ENCODE data around the gene GSC2. TPM values are rescaled to one million over a fixed set of nuclear protein-coding genes. Genes with fewer than 3 reads are reported as not detected.

GSC2 gene
- total RNA-seq, 2 donors from 2014 or later: 11.9 TPM; not detected in 1

DNA sequence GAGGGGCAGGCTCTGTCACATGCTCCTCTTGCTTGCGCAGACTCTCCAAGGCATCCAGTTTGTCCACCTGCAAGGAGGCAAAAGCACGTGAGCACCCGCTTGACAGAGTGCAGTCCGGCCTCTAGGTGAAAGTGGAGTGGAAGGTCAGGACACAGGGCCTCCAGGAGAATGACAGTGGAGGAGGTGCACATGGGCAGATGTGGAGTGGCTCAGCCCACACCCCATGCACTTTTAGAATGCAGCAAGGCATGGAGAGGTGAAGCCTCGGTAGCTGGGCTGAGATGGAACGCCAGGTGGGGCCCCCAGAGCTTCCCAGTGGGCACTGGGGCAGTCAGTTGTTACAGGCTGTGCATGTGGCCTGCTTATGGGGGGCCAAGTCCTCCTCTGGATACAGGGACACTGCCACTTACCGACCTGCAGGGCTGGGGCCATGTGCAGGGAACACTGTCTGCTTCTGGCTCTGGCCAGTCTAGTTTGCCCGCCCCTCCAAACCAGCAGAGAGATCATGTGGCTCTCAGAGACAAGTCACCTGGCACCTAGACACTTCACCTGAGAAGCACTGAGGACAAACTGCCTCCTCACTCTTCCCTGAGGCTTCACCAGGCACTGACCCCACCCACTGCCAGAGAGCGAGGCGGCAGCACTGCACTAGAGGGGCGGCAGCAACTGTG lies 30.8 kb upstream of the GSC2 start:
- intact Hi-C loops (cut with DNase I): loop anchor here (2.0 to 5.0 kb wide), 2 partner anchors 251 to 298 kb away; partner anchors contain the start of genes CDC45, HIRA, MRPL40 and UFD1
- WGBS: 90% methylated on average over 11 of the region's 11 CpGs

DNA sequence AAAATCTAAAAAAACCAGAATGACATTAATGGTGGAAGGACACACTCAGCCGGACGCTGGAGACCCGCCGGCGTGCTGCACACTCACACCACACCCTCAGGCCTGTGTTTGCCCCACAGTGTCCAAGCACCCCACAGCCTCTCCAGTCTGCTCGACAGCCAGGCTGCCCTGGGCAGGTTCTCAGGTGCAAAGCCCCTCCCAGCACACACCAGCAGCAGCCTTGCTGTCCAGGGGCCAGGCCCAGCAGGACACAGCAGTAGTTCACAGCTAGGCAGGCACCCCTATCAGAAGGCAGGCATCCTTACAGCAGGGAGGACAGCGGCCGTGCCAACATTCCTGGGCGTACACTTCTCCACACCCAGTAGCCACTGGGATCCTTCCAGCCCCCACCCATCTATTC lies 30.1 kb upstream of the GSC2 start:
- Histone ChIP-seq H3K4me1 (replicated peaks) (peaks cover 12% of the 10 kb centered on the region), H3K27me3 (replicated peaks; ENCODE audit: insufficient read depth) (no peaks in the 10 kb centered on the region), H3K9me3 (no peaks in the 10 kb centered on the region), H3K4me3 (no peak overlapping the region), H3K27ac (no peak overlapping the region), H3K36me3 (no peaks in the 10 kb centered on the region)
- TF ChIP-seq POLR2A (IDR thresholded peaks at IDR 0.05): no peak
- TF ChIP-seq, protein P1, sequence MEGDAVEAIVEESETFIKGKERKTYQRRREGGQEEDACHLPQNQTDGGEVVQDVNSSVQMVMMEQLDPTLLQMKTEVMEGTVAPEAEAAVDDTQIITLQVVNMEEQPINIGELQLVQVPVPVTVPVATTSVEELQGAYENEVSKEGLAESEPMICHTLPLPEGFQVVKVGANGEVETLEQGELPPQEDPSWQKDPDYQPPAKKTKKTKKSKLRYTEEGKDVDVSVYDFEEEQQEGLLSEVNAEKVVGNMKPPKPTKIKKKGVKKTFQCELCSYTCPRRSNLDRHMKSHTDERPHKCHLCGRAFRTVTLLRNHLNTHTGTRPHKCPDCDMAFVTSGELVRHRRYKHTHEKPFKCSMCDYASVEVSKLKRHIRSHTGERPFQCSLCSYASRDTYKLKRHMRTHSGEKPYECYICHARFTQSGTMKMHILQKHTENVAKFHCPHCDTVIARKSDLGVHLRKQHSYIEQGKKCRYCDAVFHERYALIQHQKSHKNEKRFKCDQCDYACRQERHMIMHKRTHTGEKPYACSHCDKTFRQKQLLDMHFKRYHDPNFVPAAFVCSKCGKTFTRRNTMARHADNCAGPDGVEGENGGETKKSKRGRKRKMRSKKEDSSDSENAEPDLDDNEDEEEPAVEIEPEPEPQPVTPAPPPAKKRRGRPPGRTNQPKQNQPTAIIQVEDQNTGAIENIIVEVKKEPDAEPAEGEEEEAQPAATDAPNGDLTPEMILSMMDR (IDR thresholded peaks at IDR 0.05): no peak
- no peak for TF ChIP-seq POLR2AphosphoS5 (IDR thresholded peaks at IDR 0.05)
- intact Hi-C loops (cut with DNase I): loop anchor here (2.0 to 5.0 kb wide), 2 partner anchors 252 to 299 kb away; partner anchors contain the start of genes CDC45, HIRA, MRPL40 and UFD1
- 86% methylated on average over 9 of the region's 9 CpGs for WGBS
- DNase-seq (ENCODE audit: low spot score): no peak

More for the DNA sequence above, 30.8 kb upstream of the GSC2 start:
- Histone ChIP-seq H3K27ac (no peak overlapping the region), H3K27me3 (replicated peaks; ENCODE audit: insufficient read depth) (no peaks in the 10 kb centered on the region), H3K36me3 (no peaks in the 10 kb centered on the region), H3K9me3 (no peaks in the 10 kb centered on the region), H3K4me3 (no peak overlapping the region), H3K4me1 (replicated peaks) (peaks cover 12% of the 10 kb centered on the region)
- no peak for DNase-seq (ENCODE audit: low spot score)
- TF ChIP-seq, protein P1 (IDR thresholded peaks at IDR 0.05): no peak
- no peak for TF ChIP-seq POLR2A (IDR thresholded peaks at IDR 0.05)

DNA sequence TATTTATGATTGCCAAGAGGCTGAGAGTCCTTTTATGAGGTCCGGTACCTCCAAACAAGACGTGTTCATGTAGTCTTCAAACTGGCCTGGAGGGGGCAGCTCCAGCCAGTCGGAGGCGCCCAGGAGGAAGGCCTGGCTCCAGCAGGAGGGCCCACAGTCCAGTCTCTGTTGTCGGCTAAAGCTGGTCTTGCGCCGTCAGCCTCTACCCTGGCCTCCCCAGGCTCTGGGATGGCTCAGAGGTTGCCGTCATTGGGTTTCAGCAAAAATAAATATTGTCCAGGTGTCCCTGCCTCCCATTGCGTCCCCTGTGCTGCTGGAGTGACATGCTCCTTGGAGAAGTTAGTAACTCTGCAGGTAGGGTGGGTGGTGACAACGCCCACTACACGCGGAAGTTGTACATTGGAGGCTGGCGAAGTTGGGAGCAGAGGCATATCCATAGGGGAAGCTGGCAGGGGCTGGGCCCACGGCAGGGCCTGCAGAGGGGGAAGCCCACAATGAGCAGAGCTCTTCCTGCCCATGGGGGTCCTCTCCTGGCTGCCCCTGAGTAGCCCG lies 29.5 kb upstream of the GSC2 start:
- Histone ChIP-seq H3K4me3 (peak overlapping the region in 1 of 2 donors; percentile 92), H3K9me3 (no peaks in the 10 kb centered on the region), H3K4me1 (replicated peaks) (peaks cover 12% of the 10 kb centered on the region), H3K36me3 (no peaks in the 10 kb centered on the region), H3K27me3 (replicated peaks; ENCODE audit: insufficient read depth) (no peaks in the 10 kb centered on the region), H3K27ac (peak overlapping the region; percentile 90 to 97)
- 37% methylated on average over 15 of the region's 15 CpGs for WGBS
- intact Hi-C loops (cut with DNase I): loop anchor here (2.0 to 5.0 kb wide), 3 partner anchors 113 to 299 kb away; partner anchors contain the start of genes CDC45, CLTCL1, HIRA and MRPL40
- peak; percentile 75 for DNase-seq (ENCODE audit: low spot score)
- TF ChIP-seq, protein P1 (IDR thresholded peaks at IDR 0.05): peak; percentile 37 to 76 (median 70)
- TF ChIP-seq POLR2AphosphoS5 (IDR thresholded peaks at IDR 0.05) (peak; percentile 48), POLR2A (IDR thresholded peaks at IDR 0.05) (no peak)

DNA sequence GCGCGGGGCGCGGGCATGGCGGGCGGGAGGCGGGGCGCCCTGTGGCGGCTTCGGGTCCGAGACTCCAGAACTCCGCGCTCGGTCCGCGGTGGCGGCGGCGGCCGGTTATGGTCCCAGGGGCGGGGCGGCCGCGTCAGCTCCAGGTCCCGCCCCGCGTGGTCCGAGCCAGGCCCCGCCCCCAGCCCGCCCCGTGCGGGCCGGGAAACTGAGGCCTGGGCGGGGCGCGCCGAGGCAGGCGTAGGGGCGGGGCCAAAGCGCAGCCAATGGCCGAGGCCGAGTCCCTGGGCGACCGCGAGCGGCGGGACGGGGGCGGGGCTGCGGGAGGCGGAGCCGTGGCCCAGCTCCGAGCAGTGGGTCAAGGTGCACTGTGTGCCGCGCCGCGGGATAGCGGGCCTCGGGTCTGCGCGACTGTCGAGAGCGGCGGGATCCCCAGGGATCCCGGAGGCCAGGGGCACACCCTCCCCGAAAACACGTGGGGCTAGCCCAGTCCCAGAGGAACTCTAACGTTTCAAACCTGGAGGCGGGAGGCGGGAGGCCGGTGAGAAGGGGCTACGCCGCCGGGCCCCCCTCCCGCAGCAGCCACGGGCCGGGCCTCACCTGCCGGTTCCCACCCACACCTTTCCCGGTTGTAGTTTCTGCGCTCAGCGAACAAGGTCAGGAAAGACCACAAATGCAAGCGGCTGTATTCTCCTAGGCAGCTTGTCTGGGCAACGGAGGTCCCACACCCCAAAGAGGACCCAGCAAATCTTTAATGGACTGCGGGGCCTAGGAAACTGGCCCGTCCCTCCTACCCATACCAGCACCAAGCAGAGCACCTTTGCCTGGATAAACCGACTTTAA lies 28.8 kb upstream of the GSC2 start, which contains the start of gene SLC25A1:
Gene SLC25A1, minus strand, starts transcription at position 80 of the 840 bp plus-strand sequence. Its CDS starts 63 bp downstream, at position 17.
- TF ChIP-seq POLR2AphosphoS5 (IDR thresholded peaks at IDR 0.05): peak; percentile 23
- TF ChIP-seq, protein P1 (IDR thresholded peaks at IDR 0.05): no peak
- peak; percentile 60 for TF ChIP-seq POLR2A (IDR thresholded peaks at IDR 0.05)
- Histone ChIP-seq H3K36me3 (no peaks in the 10 kb centered on the region), H3K4me1 (replicated peaks) (peaks cover 12% of the 10 kb centered on the region), H3K27ac (peak within 1 kb of the TSS; percentile 90 to 97), H3K4me3 (peak within 1 kb of the TSS; percentile 92 to 93), H3K27me3 (replicated peaks; ENCODE audit: insufficient read depth) (no peaks in the 10 kb centered on the region), H3K9me3 (no peaks in the 10 kb centered on the region)
- peak; percentile 89 for DNase-seq (ENCODE audit: low spot score)
- intact Hi-C loops (cut with DNase I): loop anchor here (5.0 kb wide), 1 partner anchor 113 kb away; the partner anchor contains the start of gene CLTCL1
- 2% methylated on average over 73 of the region's 86 CpGs for WGBS

Measured in prostate gland (tissue), 2 donors.